Ishikawa (cell line): Measurements from ENCODE around the gene EXOC3L4.

ENCODE experiments used
- CEBPB ChIP-seq: IDR thresholded peaks from 2 replicates; pipeline ENCODE4 v1.6.1; 2012
- CREB1 ChIP-seq: IDR thresholded peaks from 2 replicates; pipeline ENCODE4 v1.6.1; 2012; ENCODE audit warnings: low read depth
- EGR1 ChIP-seq: IDR thresholded peaks from 2 replicates; pipeline ENCODE4 v1.6.1; 2012
- EP300 ChIP-seq: IDR thresholded peaks from 2 replicates; pipeline ENCODE4 v1.6.1; 2012; ENCODE audit warnings: borderline replicate concordance
- FOXM1 ChIP-seq: IDR thresholded peaks from 2 replicates; pipeline ENCODE4 v1.6.1; 2012; ENCODE audit warnings: low read depth, borderline replicate concordance
- NFIC ChIP-seq: IDR thresholded peaks from 2 replicates; pipeline ENCODE4 v1.6.1; 2012
- RAD21 ChIP-seq: IDR thresholded peaks from 2 replicates; pipeline ENCODE4 v1.6.1; 2012; ENCODE audit warnings: low read depth
- REST ChIP-seq: IDR thresholded peaks from 2 replicates; pipeline ENCODE4 v1.6.1; 2012; ENCODE audit warnings: low read depth, mild to moderate bottlenecking
- TAF1 ChIP-seq: IDR thresholded peaks from 2 replicates; pipeline ENCODE4 v1.6.1; 2012; ENCODE audit warnings: low read depth, mild to moderate bottlenecking
- TCF12 ChIP-seq: IDR thresholded peaks from 2 replicates; pipeline ENCODE4 v1.6.1; 2012; ENCODE audit warnings: low read depth
- TEAD4 ChIP-seq: IDR thresholded peaks from 2 replicates; pipeline ENCODE4 v1.6.1; 2012
- USF1 ChIP-seq: IDR thresholded peaks from 2 replicates; pipeline ENCODE4 v1.6.1; 2012
- YY1 ChIP-seq: IDR thresholded peaks from 2 replicates; pipeline ENCODE4 v1.6.1; 2012; ENCODE audit warnings: low read depth
- ZBTB7A ChIP-seq: IDR thresholded peaks from 2 replicates; pipeline ENCODE4 v1.6.1; 2012; ENCODE audit warnings: low read depth
- TF ChIP-seq, protein P1 (sequence below): IDR thresholded peaks from 2 replicates; pipeline ENCODE4 v1.6.1; 2012

Gene EXOC3L4

DNA sequence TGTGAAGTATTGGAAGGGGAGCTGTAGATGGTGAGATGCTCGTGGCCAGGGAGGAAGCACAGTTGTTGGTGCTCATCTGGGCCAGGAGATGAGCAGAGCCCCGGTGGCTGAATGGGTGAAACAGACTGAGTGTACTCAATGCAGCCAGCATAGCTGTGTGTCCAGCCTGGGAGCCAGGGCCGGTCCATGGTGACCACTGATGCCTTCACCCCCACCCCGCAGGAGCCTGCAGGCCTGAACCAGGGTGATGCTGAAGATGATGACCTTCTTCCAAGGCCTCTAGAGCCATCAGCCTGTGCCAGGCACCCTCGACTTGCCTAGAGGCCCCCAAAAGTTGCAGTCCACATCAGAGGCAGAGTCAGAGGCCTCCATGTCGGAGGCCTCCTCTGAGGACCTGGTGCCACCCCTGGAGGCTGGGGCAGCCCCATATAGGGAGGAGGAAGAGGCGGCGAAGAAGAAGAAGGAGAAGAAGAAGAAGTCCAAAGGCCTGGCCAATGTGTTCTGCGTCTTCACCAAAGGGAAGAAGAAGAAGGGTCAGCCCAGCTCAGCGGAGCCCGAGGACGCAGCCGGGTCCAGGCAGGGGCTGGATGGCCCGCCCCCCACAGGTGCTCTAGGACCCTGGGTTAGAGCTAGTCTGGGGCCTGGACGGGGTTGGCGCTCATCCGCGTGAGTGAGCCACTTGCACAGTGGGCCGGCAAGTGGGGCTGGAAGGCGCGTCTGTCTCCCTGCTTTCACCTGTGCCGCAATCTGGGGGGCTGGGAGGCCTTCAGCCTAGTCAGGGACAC is 31.8 kb downstream of the EXOC3L4 start:
- TF ChIP-seq CEBPB (no peak), ZBTB7A (no peak)

- no peak for TF ChIP-seq FOXM1
- no peak for TF ChIP-seq ZBTB7A
- TF ChIP-seq EGR1 = no peak
- no peak for TF ChIP-seq TCF12
- no peak for TF ChIP-seq EP300
- no peak for TF ChIP-seq CREB1
- TF ChIP-seq, protein P1, sequence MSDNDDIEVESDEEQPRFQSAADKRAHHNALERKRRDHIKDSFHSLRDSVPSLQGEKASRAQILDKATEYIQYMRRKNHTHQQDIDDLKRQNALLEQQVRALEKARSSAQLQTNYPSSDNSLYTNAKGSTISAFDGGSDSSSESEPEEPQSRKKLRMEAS = no peak
- TF ChIP-seq TAF1 = no peak
- TF ChIP-seq CEBPB = no peak
- TF ChIP-seq REST = no peak
- no peak for TF ChIP-seq YY1
- TF ChIP-seq USF1 = no peak
- no peak for TF ChIP-seq NFIC
- TF ChIP-seq TEAD4 = no peak
- TF ChIP-seq RAD21 = no peak
These were observed 32.4 kb downstream of the EXOC3L4 start for GRCh38 chr14:103126873-103127304.

DNA sequence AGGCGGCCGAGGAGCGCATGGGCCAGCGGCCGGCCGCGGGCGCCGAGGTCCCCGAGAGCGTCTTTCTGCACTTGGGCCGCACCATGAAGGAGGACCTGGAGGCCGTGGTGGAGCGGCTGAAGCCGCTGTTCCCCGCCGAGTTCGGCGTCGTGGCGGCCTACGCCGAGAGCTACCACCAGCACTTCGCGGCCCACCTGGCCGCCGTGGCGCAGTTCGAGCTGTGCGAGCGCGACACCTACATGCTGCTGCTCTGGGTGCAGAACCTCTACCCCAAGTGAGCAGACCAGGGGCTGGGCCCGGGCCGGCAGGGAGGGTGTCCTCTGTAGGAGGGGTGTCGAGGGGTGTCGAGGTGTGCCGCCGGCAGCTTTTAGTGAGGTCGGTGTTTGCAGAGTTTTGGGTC is 32.8 kb downstream of the EXOC3L4 start:
- TF ChIP-seq TCF12 (no peak), CEBPB (no peak), FOXM1 (no peak), USF1 (no peak)

DNA sequence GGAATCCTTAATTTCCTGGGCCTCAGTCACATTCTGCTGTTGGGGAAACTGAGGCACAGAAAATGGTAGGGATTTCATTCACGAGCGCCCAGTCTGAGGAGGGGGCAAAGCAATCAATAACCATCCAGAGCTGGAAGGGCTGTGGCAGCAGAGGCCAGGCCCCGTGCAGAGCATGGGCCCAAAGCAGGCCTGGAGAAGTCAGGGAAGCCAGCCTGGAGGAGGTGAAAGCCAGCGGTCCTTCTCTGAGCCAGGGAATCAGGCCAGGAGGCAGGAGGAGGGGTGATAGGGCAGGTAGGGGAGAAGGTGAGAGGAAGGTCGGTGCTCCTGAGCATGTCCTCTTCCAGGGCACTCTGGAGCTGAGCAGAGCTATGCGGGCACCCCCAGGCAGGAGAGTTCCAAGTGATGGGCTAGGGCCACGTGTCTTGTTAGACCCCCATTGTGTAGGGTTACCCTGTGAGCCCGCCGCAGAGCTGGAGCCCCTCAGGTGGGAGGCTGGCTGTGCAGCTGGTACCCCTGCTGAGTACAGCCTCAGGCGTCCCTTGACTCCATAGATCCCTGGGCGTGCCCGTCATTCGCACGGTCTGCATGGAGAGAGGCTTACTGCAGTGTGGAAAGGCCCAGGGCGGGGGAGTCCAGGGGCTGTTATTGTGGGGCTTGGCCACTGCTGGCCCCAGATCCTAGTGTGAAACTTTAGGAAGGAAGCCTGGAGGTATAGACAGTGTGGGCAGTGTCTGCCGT is 33.5 kb downstream of the EXOC3L4 start:
- TF ChIP-seq TEAD4 = no peak

DNA sequence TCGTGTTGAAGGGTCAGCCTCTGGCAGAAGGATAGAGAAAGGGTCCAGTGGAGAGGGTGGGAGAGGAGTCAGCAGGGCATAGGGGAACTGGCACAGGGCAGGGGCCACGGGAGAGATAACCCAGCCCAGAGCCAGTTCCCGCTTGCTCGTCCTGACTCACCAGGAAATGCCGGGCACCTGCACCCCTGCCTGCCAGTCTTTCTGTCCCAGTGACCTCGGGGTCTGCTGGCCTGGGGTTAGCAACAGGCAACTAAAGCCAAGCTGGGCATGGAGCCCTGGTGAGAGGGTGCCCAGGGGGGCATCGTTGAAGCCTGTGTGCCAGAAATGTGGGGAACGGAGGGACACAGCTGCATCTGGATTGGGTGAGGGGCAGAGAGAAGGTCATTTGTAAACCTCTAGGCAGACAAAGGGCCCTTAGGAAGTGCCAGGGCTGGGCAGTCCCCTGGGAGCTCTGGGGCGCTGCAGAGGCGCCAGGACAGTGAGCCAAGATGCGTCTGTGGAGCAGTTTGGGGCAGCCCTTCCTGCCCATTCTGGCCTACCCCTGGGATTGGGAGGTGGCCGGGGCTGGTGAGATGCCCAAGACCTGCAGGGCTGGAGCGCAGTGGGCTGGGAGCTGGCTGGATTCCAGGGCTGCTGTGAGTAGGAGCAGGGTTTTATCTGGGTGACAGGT is 34.2 kb downstream of the EXOC3L4 start:
- TF ChIP-seq EGR1 (no peak), YY1 (no peak), ZBTB7A (peak; percentile 39; the same call in 1 of the 2 replicates), NFIC (peak; percentile 57; the same call in 1 of the 2 replicates)

GRCh38 chr14:103129301-103130016 is 34.9 kb downstream of the EXOC3L4 start:
- TF ChIP-seq RAD21 = peak; percentile 22; the same call in 1 of the 2 replicates
- TF ChIP-seq, protein P1 = peak; percentile 49; the same call in 1 of the 2 replicates
- TF ChIP-seq NFIC = peak; percentile 87
- TF ChIP-seq ZBTB7A = peak; percentile 46; the same call in 1 of the 2 replicates
- no peak for TF ChIP-seq REST
- no peak for TF ChIP-seq CREB1
- peak; percentile 97 for TF ChIP-seq TEAD4
- TF ChIP-seq EP300 = peak; percentile 88
- TF ChIP-seq CEBPB = no peak
- TF ChIP-seq FOXM1 = no peak
- TF ChIP-seq TAF1 = no peak
- peak; percentile 96 for TF ChIP-seq TCF12
- TF ChIP-seq USF1 = no peak
- no peak for TF ChIP-seq EGR1
- TF ChIP-seq YY1 = peak; percentile 41; the same call in 1 of the 2 replicates
